Esophagus squamous epithelium (tissue), 4 donors: Measurements from ENCODE around the gene ELAVL2.

ENCODE experiments used
- CTCF ChIP-seq, 6 experiments: fragments of 450-650 bp in 4 of 6; fragments of 200-600 bp in 2 of 6; sonication (generic) in 2 of 6; IDR thresholded peaks; one replicate each; pipeline ENCODE4 v1.5.1; 2016 to 2019; ENCODE audit warnings: antibody characterized with exemption in 6 of 6, mild to moderate bottlenecking in 4 of 6, moderate library complexity in 4 of 6
- POLR2A ChIP-seq, 4 donors: fragments of 450-650 bp; IDR thresholded peaks; one replicate each; pipeline ENCODE4 v1.6.1; 2017; ENCODE audit warnings: antibody characterized with exemption in 4 of 4, mild to moderate bottlenecking in 4 of 4, moderate library complexity in 3 of 4

- no peak for TF ChIP-seq POLR2A (IDR thresholded peaks at IDR 0.05)
- TF ChIP-seq CTCF (IDR thresholded peaks at IDR 0.05), result no peak
Measured at GRCh38 chr9:23783509-23783908, 42.5 kb downstream of the ELAVL2 start.
